Cardiac septum (tissue), 1 donor: ENCODE results near the gene PHGDH. TPM values are rescaled to one million over a fixed set of nuclear protein-coding genes. Genes with fewer than 3 reads are reported as not detected.
"Not testable (repeated sequence)": the region's sequence is repeated elsewhere in the genome, so short reads cannot be mapped to it uniquely, and the experiment has no call there.

Source experiments
- DNase-seq: peaks from one replicate; pipeline ENCODE4 v3.0.0-alpha.2; 2020; ENCODE audit warnings: low spot score
- intact Hi-C: fragments of 100-400 bp; cut with DNase I; formaldehyde crosslinking; loops from one replicate; pipeline ENCODE4 v1.14.0; 2022
- total RNA-seq: library from RNA; stranded (reverse); fragmentation: NEBNext Ultra II Directional; extraction: Animal tissue kit (Norgen Biotek cat#: 25700); gene quantifications from one replicate; pipeline ENCODE4 v1.2.1, GENCODE V29; 2021
- donor health status: DM: no; HTN: no; CAD: no.

The PHGDH gene
- total RNA-seq, 1 donor from 2014 or later, result 7.4 TPM

- DNase-seq, result no peak
- intact Hi-C loops, result no loop called here
These were observed 69.9 kb downstream of the PHGDH start for GRCh38 chr1:119781434-119782210.

GRCh38 chr1:119782631-119783325, 71.0 kb downstream of the PHGDH start:
- no peak for DNase-seq
- intact Hi-C loops, result no loop called here

- no peak for DNase-seq
- intact Hi-C loops, result no loop called here
These were observed 71.8 kb downstream of the PHGDH start for GRCh38 chr1:119783354-119784185.

GRCh38 chr1:119784191-119784781, 72.6 kb downstream of the PHGDH start:
- no peak for DNase-seq
- intact Hi-C loops, result no loop called here

GRCh38 chr1:119786046-119786445, 74.3 kb downstream of the PHGDH start:
- intact Hi-C loops, DNase-seq: not testable (repeated sequence)

GRCh38 chr1:119786473-119787050, 74.8 kb downstream of the PHGDH start:
- not testable (repeated sequence) for DNase-seq

GRCh38 chr1:119787776-119788175, 76.0 kb downstream of the PHGDH start:
- DNase-seq, result no peak
- intact Hi-C loops, result no loop called here

More at GRCh38 chr1:119786473-119787050, 74.8 kb downstream of the PHGDH start:
- intact Hi-C loops, result not testable (repeated sequence)

GRCh38 chr1:119790451-119791198, 78.9 kb downstream of the PHGDH start:
- intact Hi-C loops, result no loop called here
- no peak for DNase-seq

- intact Hi-C loops, result no loop called here
- DNase-seq, result no peak
These were observed 79.6 kb downstream of the PHGDH start for GRCh38 chr1:119791377-119791776.

Other genes with a start within 250 kb of the PHGDH start
- gene HSD3B1, start 204.7 kb upstream of the PHGDH start, total RNA-seq, result not detected
- gene ZNF697, start 63.7 kb upstream of the PHGDH start, total RNA-seq, result 15.1 TPM
- 0.38 TPM for gene HMGCS2, start 57.0 kb downstream of the PHGDH start, total RNA-seq
- gene REG4, start 99.5 kb downstream of the PHGDH start, total RNA-seq, result not detected
- 0.11 TPM for gene ADAM30, start 184.6 kb downstream of the PHGDH start, total RNA-seq